Stimulated activated CD4-positive, alpha-beta T cell treated with anti-CD3 and anti-CD28 coated beads, Interleukin-12 subunit alpha, Interleukin-12 subunit beta, amount 100 ng/mL, for 24 hours (primary cell): ENCODE data around the gene ENPP7.

Experiments
- DNase-seq, 2 experiments: peaks; one replicate each; pipeline ENCODE4 v3.0.0-alpha.2; 2020; ENCODE audit warnings: low read depth in 2 of 2

Gene ENPP7

DNA sequence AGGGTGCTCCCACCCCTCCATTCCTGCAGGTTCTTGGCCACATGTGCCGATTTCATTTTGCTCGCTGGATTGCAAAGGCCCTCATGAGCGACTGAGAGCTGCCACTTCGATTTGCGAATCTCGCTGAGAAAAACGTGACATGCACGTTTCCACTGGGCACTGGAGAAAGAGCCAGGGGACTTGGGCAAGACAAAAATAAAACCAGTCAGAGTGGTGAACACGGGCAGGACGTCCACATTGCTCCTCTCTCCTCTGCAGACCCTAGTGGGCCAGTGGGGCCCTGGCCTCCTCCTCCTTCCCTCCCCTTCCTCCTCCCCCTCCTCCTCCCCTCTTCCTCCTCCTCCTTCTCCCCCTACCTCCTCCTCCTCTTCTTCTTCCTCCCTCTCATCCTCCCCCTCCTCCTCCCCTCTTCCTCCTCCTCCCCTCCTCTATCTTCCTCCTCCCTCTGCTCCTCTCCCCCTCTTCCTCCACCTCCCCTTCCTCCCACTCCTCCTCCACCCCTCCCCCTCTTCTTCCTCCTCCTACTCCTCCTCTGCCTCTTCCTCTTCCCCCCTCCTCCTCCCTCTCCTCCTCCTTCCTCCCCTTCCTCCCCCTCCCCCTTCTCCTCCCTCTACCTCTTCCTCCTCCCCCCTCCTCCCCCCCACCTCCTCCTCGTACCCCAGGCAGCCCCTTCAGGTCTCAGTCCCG, 28.1 kb upstream of the ENPP7 start:
- DNase-seq = no peak

DNA sequence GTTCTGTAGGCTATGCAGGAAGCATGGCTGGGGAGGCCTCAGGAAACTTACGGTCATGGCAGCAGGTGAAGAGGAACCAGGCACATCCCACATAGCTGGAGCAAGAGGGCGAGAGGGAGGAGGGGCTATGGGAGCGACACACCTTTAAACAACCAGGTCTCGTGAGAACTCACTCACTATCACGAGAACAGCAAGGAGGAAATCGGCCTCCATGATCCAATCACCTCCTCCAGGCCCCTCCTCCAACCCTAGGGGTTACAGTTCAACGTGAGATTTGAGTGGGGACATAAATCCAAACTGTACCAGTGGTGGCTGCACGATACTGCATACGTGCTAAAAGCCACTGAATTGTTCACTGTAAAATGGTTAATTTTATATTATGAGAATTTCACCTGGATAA, 26.1 kb upstream of the ENPP7 start:
- DNase-seq = no peak

DNA sequence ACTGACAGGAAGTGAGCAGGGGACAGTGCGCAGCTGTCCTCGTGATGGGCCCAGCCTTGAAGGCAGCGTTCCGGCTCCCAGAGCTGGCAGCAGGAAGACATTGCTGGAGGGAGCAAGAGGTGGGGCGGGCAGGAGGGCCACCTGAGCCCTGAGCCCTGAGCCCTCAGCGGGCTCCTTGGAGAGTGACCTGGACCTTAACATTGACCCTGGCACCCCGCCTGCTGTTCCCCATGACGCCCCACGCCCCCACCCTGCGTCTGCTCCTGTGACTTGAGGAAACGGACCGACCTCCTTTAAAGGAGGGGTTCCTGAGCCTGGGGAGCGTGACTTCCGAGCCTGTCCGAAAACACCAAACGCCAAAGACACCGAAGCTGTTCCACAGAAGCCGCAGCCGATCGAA, 25.1 kb upstream of the ENPP7 start:
- DNase-seq = no peak

DNA sequence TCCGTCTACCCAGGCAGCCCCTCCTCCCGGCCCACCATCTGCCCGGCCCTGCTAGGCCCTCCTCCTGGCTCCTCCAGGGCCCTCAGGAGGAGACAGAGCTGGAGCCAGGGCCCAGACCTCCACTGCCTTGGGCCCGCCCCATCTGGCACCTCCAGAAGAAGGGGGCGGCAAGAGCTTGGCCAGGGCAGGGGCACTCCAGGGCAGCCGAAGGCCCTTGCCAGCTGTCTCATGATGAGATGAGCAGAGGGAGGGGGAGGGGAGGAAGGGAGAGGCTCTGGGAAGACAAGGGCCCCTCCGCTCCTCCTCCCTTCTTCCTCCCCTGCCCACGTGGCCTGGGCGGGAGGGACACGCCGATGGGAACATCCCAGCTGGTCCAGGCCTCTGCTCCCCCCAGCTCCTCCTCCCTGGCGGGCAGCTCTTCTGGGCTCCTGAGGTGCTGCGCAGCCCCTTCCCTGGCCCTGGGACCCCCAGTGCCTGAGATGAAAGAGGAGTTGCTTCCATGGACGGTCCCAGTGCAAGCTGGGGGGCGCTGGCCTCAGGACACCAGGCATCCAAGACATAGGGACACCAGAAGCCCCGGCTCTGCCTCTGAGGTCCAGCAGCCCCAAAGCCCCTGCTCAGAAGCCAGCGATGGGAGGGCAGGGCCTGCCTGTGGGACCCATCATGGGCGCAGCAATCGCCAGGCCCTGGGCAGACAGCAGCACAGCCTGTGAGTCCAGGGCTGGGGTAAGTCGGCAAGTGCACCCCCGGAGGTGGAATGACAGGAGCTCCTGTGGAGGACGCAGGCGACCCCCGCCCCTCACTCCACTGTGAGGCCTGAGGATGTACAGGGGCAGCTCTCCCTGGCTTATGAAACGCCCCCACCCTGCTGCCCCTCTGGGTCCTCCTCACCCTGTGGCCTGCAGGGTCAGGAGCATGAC, 23.6 kb upstream of the ENPP7 start:
- DNase-seq = no peak

GRCh38 chr17:79707931-79708891, 22.5 kb upstream of the ENPP7 start:
- DNase-seq = peak; percentile 17 to 53

DNA sequence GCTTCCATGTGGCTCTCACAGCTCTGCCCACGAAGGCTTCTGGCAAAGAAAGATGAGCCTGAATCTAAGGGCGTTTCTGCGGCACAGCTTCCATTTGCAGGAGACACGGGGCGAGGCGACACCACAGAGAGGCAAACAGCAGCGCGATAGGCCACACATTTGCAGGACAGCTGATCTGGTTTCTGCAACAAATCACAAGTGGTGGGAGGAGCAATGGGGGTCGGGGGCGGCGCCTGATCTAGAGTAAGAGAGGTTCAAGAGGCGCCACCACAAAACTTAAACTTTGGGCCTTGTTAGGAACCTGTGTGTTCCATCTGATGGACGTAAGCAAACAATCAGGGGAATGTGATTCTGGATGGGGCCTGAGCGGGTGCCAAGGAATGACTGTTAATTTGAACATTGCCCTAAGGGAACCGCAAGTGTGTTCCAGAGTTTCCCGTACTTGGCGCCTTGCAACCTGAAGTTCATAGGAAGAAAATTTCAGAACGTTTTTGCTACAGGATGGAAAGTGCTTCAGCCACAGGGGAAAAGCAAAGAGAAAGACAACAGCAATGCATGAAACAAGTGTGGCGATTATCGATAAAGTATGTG, 18.9 kb upstream of the ENPP7 start:
- DNase-seq = no peak

DNA sequence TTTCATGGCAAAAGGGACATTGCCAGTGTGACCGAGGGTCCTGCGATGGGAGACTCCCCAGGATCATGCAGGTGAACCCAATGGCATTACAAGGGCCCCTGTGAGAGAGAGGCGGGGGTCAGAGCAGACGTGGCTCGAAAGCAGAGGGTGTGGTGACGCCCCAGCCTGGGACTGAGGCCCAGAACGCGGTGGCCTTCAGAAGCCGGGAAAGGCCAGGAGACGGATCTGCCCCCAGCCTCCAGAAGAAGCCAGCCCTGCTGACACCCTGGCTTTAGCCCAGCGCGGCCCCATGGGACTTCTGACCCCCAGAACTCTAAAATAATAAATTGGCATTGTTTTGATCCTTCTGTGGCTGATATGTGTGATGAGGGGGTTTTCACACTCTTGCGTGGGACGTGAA, 17.4 kb upstream of the ENPP7 start:
- DNase-seq = no peak

DNA sequence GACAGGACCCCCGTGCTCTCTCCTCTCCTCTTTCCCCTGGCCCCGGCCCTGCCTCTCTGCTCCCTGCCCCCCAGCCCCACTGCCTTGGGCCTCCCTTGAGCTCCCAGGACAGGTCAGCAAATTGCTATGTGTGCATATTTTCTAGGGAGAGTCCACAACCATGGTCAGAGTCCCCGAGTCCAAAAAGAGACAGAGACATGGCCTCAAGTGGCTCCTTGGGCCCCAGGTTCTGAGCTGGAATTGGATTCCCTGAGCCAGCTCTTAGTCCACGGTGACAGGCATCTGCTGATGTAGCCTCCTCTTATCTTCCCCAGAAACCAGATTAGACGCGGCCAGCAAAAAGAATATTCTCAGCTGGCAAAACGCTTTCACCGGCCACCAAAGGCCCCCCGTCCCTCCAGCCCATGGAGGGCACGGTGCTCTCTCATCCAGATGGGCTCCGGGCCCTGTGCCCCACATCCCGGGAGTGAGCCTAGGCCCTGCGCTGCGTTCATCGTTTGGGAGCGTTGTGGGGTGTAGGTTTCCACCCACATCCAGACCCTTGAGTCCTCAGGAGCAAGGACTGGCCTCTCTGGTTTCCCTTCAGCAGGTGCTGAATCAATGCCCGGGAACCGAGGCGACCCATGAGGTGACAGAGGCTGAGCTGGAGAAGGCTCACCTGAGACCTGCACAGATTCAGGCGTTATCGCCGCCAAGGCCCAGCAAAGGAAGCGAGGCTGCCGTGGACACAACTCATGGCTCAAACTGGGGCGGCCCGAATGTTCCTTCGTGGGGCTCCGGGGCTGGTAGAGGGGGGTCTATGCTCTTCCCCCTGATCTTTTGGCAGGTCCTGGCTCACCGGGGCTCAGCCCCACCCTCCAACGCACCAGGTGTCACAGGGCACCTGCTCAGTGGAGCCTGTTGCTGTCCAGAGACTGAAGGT, 16.3 kb upstream of the ENPP7 start:
- no peak for DNase-seq

GRCh38 chr17:79715098-79715942, 15.4 kb upstream of the ENPP7 start:
- no peak for DNase-seq

DNA sequence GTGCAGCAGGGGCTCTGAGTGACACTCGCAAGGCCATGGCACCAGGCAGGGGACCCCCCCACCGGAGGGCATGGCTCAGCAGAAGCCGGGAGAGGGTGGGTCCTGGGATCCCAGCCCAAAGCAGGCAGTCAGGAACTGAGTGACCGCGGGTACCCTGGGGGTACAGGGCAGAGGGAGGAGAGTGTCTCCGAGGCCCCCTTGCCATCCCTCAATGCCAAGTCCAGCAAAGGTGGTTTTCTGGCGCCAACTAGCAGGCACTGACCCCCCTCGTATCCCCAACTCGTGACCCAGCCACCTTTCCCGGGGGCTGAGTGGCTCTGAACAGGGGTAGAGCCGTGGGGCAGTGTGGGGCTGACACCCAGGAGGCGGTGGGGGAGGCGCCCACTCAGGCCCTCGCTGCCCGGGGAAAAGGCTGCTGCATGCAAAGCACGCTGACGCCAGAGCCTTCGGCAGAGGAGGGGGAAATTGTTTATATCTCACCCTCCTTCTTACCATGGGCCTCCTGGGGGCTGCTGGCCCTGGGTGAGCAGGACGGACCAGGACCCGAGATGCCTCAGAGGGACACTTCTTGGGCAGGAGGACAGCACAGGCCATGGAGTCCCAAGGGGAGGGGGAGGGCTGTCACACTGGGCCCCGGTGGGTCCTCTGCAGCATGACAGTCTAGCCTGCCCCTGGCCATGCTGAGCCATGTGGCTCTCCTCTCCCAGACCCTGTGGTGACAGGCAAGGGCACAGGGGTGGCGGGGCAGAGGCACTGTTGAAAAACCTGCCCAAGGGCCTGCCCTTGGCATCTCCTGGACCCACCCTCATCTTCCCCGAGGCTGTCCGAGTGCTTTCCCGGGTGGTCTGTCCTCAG, 14.6 kb upstream of the ENPP7 start:
- no peak for DNase-seq

DNA sequence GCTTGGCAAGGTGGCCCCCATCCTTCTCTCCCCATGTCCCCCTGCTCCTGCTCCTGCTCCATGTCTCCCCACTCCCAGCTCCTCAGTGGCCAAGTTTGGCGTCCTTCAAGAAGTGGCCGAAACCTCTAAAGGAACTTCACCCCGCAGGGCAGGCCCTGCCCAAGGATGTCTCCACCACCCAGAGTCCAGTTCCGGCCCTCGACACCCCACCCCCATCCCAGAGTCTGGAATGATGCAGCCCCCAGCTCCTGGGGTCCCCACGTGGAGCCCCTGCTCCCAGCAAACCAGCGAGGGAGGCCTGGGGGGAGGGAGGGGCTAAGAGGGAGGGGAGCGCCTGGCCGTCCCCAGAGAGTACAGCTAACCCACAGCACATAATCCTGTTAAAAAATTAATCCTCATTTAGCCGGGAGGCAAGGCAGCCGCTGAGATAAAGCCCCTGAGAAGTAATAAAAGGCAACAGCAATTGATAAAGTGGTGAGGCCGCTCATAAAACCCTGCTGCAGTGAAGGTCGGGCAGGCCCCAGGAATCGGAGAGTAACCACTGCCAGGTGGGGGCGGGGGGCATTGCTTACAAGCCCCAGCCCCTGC, 9.9 kb upstream of the ENPP7 start:
- DNase-seq = no peak

GRCh38 chr17:79721993-79722671, 8.6 kb upstream of the ENPP7 start:
- DNase-seq = no peak

- DNase-seq = no peak
Observed at GRCh38 chr17:79722787-79723186, 8.0 kb upstream of the ENPP7 start.

DNA sequence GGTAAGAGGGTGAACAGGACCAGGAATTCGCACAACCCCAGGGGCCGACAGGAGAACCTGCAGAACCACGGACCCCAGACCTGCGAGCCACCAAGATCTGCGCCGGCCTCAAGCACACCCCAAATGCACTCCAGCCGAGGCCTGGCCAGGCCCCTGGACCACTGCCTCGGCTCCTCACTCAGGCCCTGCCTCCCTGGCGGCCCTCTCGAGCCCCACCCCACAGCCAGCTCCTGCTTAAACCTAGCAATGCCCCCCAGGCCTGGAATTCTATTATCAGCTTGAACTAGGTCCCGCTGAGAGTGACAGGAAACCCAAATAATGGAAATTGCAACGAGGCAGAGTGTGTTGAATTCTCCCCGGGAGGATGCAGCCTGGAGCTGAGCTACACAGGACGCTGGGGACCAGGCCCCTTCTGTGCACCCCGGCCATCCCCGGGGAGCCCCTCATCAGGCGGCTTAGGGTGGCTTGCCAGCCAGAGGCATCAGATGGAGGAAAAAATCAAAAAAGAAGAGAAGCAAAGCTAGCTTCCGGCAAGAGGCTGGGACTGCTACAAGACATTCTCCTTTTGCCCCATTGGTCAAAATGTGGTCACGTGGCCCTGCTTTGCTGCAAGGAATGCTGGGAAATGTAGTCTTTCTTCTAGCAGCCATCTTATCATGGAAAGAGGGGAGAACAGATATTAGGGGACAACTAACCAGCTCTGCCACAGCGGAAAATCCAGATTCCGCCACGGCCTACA, 2.4 kb upstream of the ENPP7 start:
- DNase-seq = peak; percentile 67 to 79

GRCh38 chr17:79728908-79729471, 1.8 kb upstream of the ENPP7 start:
- DNase-seq = no peak

DNA sequence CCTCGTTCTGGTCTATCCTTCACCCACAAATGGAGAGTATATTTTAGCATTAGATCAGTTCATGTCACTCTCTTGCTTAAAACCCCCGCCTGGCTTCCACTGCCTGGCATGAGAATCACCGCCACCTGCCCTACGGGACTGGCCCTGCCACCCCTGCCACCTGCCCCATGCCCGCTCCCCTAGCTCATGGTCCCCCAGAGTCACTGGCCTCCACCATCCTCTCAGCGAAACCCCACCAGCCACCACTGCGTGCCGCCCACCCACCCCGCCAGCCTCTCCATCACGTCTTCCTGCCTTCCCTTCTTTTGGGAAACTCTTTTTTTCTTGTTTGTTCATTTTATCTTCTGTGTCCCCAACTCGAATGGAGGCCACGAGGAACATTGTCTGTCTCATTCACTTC, 982 bp upstream of the ENPP7 start:
- no peak for DNase-seq

DNA sequence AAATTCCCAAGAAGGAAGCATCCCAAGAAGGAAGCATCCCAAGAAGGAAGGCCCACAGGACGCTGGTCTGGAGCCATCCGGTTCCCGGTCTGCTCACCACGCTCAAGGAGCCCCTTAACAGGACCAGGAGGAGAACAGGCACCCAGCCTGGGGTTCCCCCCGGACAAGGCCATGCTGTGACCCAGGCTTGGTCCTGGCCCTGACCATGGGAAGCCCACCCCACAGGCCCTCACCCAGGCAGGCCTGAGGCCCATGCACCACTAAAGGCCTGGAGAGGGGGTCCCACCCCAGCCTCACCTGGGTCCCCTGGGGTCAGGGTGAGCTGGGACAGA, 340 bp upstream of the ENPP7 start:
- no peak for DNase-seq
